Upper lobe of left lung (tissue), 6 donors: ENCODE data around the gene TMEM106B. TPM values are rescaled to one million over a fixed set of nuclear protein-coding genes. Genes with fewer than 3 reads are reported as not detected.
A peak's percentile ranks its signal among the peaks of the same experiment; 100 is the strongest.
"Not testable (repeated sequence)": the region's sequence is repeated elsewhere in the genome, so short reads cannot be mapped to it uniquely, and the experiment has no call there.

Experiments
- ATAC-seq, 2 donors: fragments of 200-7000 bp; cut with Tn5 transposase; one replicate each; pipeline ENCODE4 v1.9.1; 2022; ENCODE audit warnings: mild to moderate bottlenecking in 2 of 2, moderate library complexity in 2 of 2; ENCODE audit not compliant: low FRiP score in 2 of 2
- DNase-seq, 2 donors: peaks; one replicate each; pipeline ENCODE4 v3.0.0-alpha.2; 2019 to 2020
- H3K27ac ChIP-seq, 4 donors: fragments of 200-600 bp; sonication (generic); one replicate each; pipeline ENCODE4 v1.5.1; 2016 to 2019
- H3K27me3 ChIP-seq, 4 donors: fragments of 200-600 bp; sonication (generic); one replicate each; pipeline ENCODE4 v1.5.1; 2017 to 2019
- H3K36me3 ChIP-seq, 4 donors: fragments of 200-600 bp; sonication (generic); one replicate each; pipeline ENCODE4 v1.5.1; 2016 to 2019
- H3K4me1 ChIP-seq, 4 donors: fragments of 200-600 bp; sonication (generic); one replicate each; pipeline ENCODE4 v1.5.1; 2018 to 2019
- H3K4me3 ChIP-seq, 4 donors: fragments of 200-600 bp; sonication (generic); one replicate each; pipeline ENCODE4 v1.5.1; 2017 to 2019; ENCODE audit warnings: mild to moderate bottlenecking in 2 of 4, moderate library complexity in 1 of 4
- H3K9me3 ChIP-seq, 4 donors: fragments of 200-600 bp; sonication (generic); one replicate each; pipeline ENCODE4 v1.5.1; 2018 to 2019
- EP300 ChIP-seq, 4 donors: sonication (generic); formaldehyde crosslinking; IDR thresholded peaks; one replicate each; pipeline ENCODE4 v1.5.1; 2017; ENCODE audit warnings: antibody characterized with exemption in 4 of 4, control low read depth in 2 of 4
- POLR2A ChIP-seq, 4 donors: fragments of 450-650 bp; IDR thresholded peaks; one replicate each; pipeline ENCODE4 v1.5.1; 2016 to 2017; ENCODE audit warnings: antibody characterized with exemption in 4 of 4, mild to moderate bottlenecking in 2 of 4
- POLR2AphosphoS5 ChIP-seq, 2 donors: sonication (generic); formaldehyde crosslinking; IDR thresholded peaks; one replicate each; pipeline ENCODE4 v1.5.1; 2017; ENCODE audit warnings: antibody characterized with exemption in 2 of 2
- WGBS, 2 donors: methylation state at CpG; one replicate each; pipeline ENCODE4 v1.1.5; 2017 to 2018; 5-methylcytosine and 5-hydroxymethylcytosine counted together
- total RNA-seq, 6 donors: library from RNA; depleted of rRNA in 4 of 6; stranded (reverse); fragments of >200 nt in 4 of 6; gene quantifications; one replicate each; pipeline versions ENCODE4 v1.1.0 to v1.2.1, GENCODE V29; 2016 to 2021
- TF ChIP-seq, protein P1 (sequence below), 6 experiments: fragments of 450-650 bp in 4 of 6; fragments of 200-600 bp in 2 of 6; sonication (generic) in 2 of 6; IDR thresholded peaks; one replicate each; pipeline ENCODE4 v1.5.1; 2016 to 2019; ENCODE audit warnings: antibody characterized with exemption in 6 of 6
- donor health status: DM: no; HTN: no; CAD: no; lungs with moderate emphysema.
- donor health status: DM: no; HTN: yes; CAD: no; lungs with severe emphysema.

The TMEM106B gene
- 10 to 100 TPM in 5 of 6 donors, 1 to 10 TPM in 1; 6.3 to 46.2 (median 31.9) TPM for total RNA-seq

DNA sequence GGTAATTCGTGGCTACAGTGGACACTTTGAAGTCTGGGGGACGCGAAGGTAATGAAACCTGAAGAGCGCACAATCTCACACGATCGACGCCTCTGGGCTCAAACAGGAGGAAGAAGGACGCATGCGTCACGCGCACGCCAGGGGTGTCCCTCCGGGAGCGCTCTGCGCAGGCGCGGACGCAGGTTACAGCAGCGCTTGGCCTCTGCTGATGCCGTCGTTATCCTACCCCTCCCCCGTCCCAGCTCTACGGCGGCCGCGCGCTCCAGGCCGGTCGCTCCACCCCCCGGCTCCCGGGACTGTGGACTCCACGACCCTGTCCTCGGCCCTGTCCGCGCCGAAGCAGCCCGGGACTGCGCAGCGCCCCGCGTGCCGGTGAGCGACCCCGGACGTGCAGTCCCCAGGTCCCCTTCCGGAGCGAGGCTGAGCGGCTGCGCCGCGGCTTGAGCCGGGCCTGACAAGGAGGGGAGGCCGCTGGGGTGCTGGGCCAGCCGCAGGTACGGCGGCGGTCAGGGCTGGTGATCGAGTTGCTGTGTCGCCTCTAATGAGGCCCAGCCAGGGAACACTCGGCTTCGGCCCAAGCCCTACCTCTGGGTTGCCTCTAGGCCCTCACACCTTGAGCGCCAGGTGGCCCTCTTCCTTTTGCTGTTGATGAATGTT, at the start of gene TMEM106B:
TSS of gene TMEM106B (plus strand) at position 241 of the 657 bp plus-strand sequence. CDS start 3,517 bp downstream, outside the sequence.
- ATAC-seq (peak; percentile 99), DNase-seq (peak; percentile 98 to 99)
- Histone ChIP-seq H3K36me3 (peaks cover 0 to 18% (median 0%) of the 10 kb centered on the region in 4 donors), H3K27me3 (no peaks in the 10 kb centered on the region), H3K27ac (peak within 1 kb of the TSS; percentile 91 to 97 (median 96)), H3K4me1 (peaks cover 8 to 18% (median 15%) of the 10 kb centered on the region in 4 donors), H3K4me3 (peak within 1 kb of the TSS; percentile 64 to 80 (median 70)), H3K9me3 (no peaks in the 10 kb centered on the region)
- 0% methylated on average over 8 to 44 of the region's 62 CpGs for WGBS, 2 donors
- TF ChIP-seq EP300 (IDR thresholded peaks at IDR 0.05) (peak in 1 of 4 donors; percentile 43), POLR2A (IDR thresholded peaks at IDR 0.05) (peak in 3 of 4 donors; percentile 68 to 91 (median 76)), POLR2AphosphoS5 (IDR thresholded peaks at IDR 0.05) (peak; percentile 84 to 91)
- TF ChIP-seq, protein P1, sequence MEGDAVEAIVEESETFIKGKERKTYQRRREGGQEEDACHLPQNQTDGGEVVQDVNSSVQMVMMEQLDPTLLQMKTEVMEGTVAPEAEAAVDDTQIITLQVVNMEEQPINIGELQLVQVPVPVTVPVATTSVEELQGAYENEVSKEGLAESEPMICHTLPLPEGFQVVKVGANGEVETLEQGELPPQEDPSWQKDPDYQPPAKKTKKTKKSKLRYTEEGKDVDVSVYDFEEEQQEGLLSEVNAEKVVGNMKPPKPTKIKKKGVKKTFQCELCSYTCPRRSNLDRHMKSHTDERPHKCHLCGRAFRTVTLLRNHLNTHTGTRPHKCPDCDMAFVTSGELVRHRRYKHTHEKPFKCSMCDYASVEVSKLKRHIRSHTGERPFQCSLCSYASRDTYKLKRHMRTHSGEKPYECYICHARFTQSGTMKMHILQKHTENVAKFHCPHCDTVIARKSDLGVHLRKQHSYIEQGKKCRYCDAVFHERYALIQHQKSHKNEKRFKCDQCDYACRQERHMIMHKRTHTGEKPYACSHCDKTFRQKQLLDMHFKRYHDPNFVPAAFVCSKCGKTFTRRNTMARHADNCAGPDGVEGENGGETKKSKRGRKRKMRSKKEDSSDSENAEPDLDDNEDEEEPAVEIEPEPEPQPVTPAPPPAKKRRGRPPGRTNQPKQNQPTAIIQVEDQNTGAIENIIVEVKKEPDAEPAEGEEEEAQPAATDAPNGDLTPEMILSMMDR (IDR thresholded peaks at IDR 0.05): peak in 3 of 6 experiments; percentile 9 to 24 (median 16)

DNA sequence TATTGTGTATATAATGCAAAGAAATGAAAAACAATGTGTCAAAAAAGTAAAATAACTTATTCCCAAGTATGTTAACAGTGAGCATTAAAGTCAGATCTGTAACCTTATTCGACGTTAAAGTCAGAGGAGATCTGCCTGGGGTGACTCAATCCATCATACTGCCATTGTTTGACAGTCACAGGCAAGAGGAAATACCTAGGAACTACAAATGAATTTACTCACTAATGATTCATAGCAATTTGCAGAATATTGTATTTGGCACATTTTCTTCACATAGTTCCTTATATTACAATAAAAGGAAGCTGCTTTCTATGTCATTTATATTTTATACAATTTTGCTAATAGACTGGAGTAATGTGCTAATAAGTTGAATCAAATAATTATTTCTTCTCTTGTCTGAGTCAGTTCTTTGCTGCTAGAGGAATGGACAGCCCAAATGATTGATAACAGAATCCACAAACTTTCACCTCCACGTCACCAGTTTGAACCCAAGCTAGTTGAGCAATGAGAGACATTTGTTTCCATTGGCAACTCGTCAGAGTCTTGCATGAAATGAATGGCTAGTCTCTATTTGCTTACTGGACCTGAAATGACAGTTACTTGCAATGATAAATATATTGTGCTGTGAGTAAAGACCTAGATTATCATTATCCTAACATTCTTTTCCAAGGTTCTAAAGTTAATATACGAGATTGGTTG, 48.5 kb upstream of the TMEM106B start:
- DNase-seq (no peak), ATAC-seq (no peak)
- H3K27me3 ChIP-seq: no peaks in the 10 kb centered on the region
- no peak overlapping the region for H3K27ac ChIP-seq
- H3K9me3 ChIP-seq: no peaks in the 10 kb centered on the region
- TF ChIP-seq POLR2AphosphoS5 (IDR thresholded peaks at IDR 0.05) (no peak), EP300 (IDR thresholded peaks at IDR 0.05) (no peak), POLR2A (IDR thresholded peaks at IDR 0.05) (no peak)
- TF ChIP-seq, protein P1 (IDR thresholded peaks at IDR 0.05): no peak
- WGBS, 2 donors: 41 to 56% methylated on average over 5 of the region's 5 CpGs
- no peaks in the 10 kb centered on the region for H3K4me1 ChIP-seq
- H3K4me3 ChIP-seq: no peak overlapping the region
- H3K36me3 ChIP-seq: no peaks in the 10 kb centered on the region

DNA sequence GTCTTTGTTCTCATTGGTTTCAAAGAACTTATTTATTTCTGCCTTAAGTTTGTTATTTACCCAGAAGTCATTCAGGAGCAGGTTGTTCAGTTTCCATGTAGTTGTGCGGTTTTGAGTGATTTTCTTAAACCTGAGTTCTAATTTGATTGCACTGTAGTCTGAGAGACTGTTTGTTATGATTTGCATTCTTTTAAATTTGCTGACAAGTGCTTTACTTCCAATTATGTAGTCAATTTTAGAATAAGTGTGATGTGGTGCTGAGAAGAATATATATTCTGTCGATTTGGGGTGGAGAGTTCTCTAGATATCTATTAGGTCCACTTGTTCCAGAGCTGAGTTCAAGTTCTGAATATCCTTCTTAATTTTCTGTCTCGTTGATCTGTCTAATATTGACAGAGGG, 43.0 kb upstream of the TMEM106B start:
- not testable (repeated sequence) for H3K36me3 ChIP-seq, H3K27me3 ChIP-seq, H3K9me3 ChIP-seq, DNase-seq, ATAC-seq, H3K27ac ChIP-seq, H3K4me3 ChIP-seq
- WGBS, 2 donors: 88 to 90% methylated on average over 3 of the region's 3 CpGs
- peaks cover 0 to 11% (median 4%) of the 10 kb centered on the region in 4 donors for H3K4me1 ChIP-seq

DNA sequence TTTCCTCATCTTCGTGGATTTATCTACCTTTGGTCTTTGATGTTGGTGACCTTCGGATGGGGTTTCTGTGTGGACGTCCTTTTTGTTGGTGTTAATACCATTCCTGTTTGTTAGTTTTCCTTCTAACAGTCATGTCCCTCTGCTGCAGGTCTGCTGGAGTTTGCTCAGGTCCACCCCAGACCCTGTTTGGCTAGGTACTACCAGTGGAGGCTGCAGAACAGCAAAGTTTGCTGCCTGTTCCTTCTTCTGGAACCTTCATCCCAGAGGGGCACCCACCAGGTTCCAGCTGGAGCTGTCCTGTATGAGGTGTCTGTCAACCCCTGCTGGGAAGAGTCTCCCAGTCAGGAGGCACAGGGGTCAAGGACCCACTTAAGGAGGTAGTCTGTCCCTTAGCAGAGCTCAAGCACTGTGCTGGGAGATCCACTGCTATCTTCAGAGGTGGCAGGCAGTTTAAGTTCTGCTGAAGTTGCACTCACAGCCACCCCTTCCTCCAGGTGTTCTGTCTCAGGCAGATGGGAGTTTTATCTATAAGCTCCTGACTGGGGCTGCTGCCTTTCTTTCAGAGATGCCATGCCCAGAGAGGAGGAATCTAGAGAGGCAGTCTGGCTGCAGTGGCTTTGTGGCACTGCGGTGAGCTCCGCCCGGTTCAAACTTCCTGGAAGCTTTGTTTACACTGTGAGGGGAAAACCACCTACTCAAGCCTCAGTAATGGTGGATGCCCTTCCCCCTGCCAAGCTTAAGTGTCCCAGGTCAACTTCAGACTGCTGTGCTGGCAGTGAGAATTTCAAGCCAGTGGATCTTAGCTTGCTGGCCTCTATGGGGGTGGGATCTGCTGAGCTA, 40.9 kb upstream of the TMEM106B start:
- H3K4me3 ChIP-seq, H3K36me3 ChIP-seq, H3K9me3 ChIP-seq, H3K27me3 ChIP-seq: not testable (repeated sequence)
- peak overlapping the region in 1 of 4 donors; percentile 21 for H3K27ac ChIP-seq
- 52 to 68% methylated on average over 4 to 6 of the region's 6 CpGs for WGBS, 2 donors
- TF ChIP-seq EP300 (IDR thresholded peaks at IDR 0.05) (peak in 1 of 4 donors; percentile 34), POLR2AphosphoS5 (IDR thresholded peaks at IDR 0.05) (peak in 1 of 2 donors; percentile 8)
- H3K4me1 ChIP-seq: peaks cover 0 to 11% (median 4%) of the 10 kb centered on the region in 4 donors
- ATAC-seq (peak in 1 of 2 donors; percentile 71), DNase-seq (peak in 1 of 2 donors; percentile 85)

DNA sequence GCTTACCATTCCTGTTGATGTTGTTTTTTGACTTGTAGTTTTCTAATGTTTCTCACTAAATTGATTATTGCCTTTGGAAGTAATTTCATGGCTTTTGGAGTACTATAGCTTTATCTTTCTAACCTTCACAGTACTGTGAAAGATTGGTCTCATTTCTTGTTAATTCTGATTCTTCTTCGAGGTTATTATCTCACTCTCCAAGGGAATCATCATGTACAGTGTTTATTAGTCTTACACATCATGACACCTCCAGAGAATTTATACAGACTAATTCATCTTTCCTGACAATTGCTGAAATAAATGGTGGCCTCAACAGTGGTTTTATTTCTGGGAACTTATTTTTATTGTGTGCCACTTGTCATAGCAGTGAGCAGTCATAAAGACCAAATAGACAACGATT, 37.4 kb upstream of the TMEM106B start:
- no peak for TF ChIP-seq POLR2AphosphoS5 (IDR thresholded peaks at IDR 0.05)
- Histone ChIP-seq H3K4me1 (peaks cover 0 to 11% (median 4%) of the 10 kb centered on the region in 4 donors), H3K9me3 (no peaks in the 10 kb centered on the region), H3K36me3 (no peaks in the 10 kb centered on the region), H3K4me3 (no peak overlapping the region), H3K27me3 (no peaks in the 10 kb centered on the region), H3K27ac (no peak overlapping the region)
- WGBS, 2 donors: 71 to 78% methylated on average over 2 of the region's 2 CpGs
- DNase-seq: no peak
- ATAC-seq: no peak

DNA sequence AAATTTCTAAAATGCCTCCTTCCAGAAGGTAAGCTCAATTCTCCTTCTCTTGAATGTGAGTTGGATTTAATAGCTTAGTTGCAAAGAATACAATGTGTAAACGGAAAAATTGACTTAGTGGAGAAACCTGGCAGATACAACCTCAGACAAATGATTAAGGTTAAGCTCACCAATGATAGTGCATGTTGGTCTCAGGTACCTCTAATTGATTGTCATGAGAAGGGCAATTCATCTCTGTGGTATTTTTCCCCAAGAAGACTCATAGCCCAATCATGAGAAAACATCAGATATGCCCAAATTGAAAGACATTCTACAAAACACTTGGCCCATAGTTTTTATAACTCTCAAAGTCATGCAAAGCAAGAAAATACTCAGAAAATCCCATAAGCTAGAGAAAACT, 36.2 kb upstream of the TMEM106B start:
- no peak overlapping the region for H3K27ac ChIP-seq
- H3K4me3 ChIP-seq: no peak overlapping the region
- DNase-seq (no peak), ATAC-seq (no peak)
- H3K27me3 ChIP-seq: no peaks in the 10 kb centered on the region
- TF ChIP-seq EP300 (IDR thresholded peaks at IDR 0.05): no peak
- TF ChIP-seq, protein P1 (IDR thresholded peaks at IDR 0.05): no peak
- TF ChIP-seq POLR2A (IDR thresholded peaks at IDR 0.05): no peak
- TF ChIP-seq POLR2AphosphoS5 (IDR thresholded peaks at IDR 0.05): no peak
- H3K9me3 ChIP-seq: no peaks in the 10 kb centered on the region
- H3K4me1 ChIP-seq: peaks cover 0 to 11% (median 4%) of the 10 kb centered on the region in 4 donors
- 95 to 100% methylated on average over 1 of the region's 1 CpG for WGBS, 2 donors
- H3K36me3 ChIP-seq: no peaks in the 10 kb centered on the region
